Fibroblast of skin of left biceps (primary cell): Measurements from ENCODE around the gene SPECC1.
A peak's percentile ranks its signal among the peaks of the same experiment; 100 is the strongest.
"Not testable (repeated sequence)": the region's sequence is repeated elsewhere in the genome, so short reads cannot be mapped to it uniquely, and the experiment has no call there.

Source experiments
- DNase-seq, 2 experiments: peaks; one replicate each; pipeline ENCODE4 v3.0.0-alpha.2; 2013; ENCODE audit warnings: low read depth in 2 of 2

SPECC1 gene

DNA sequence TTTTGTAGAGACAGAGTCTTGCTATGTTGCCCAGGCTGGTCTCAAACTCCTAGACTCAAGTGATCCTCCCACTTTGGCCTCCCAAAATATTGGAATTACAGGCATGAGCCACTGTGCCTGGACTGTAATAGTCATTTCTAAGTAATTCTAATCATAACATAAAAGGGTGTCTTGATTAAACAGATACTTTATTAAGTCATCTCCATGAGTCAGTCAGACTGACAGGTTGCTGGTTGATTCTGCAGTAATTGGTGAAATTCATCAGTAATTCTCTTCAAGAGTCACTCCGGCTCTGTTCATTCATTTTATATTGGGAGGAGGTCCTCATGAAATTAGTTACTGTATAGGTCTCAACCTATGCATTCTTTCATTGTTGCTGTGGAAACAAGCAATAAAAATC, 85.6 kb downstream of the SPECC1 start:
- no peak for DNase-seq

DNA sequence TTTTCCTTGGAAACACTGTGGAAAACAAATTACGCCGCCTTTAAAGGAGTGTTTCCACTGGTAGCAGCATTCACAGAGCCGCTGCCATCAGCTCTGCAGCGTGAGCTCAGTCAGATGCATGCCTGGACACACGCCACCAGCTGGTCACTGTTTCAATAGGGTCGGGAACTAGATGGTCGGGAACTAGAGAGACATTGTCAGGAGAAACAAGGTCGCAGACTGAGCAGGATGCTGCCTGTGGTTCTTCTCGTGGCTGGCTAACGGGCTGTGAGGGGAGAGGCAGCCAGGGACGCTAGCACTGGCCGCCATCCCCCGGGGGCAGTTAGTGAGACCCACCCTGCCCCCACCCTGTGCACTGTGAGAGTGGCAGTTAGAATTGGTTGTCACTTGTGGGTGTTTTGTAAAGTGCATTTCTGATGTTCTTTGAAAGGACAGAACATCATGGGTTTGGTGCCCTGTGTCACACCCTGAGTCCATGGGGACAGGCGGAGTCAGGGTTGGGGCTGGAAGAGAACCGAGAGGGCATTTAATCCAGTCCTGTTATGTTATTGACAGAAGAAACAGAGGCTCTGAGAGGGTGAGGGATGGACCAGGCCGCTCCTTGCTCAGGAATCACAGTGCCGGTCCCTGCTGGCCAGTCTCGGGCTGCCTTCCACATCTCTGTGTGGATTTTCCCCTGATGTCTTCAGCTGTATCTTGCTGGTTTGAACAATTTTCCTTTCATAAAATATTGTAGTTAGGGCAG, 86.3 kb downstream of the SPECC1 start:
- DNase-seq: no peak

DNA sequence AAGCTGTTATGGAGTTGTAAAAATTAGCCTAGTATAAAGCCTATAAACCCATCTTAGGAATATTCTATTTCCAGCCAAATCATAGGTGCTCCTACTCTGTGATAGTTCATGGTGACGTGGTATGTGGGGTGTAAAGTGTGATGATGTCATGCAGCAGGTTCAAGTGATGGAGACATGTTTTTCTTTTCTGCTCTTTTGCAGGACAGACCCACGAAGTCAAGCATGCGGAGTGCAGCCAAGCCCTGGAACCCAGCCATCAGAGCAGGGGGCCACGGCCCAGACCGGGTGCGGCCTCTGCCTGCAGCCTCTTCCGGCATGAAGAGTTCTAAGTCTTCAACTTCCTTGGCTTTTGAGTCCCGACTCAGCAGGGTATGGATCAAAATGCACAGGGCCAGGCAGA, 87.3 kb downstream of the SPECC1 start:
- DNase-seq: no peak

DNA sequence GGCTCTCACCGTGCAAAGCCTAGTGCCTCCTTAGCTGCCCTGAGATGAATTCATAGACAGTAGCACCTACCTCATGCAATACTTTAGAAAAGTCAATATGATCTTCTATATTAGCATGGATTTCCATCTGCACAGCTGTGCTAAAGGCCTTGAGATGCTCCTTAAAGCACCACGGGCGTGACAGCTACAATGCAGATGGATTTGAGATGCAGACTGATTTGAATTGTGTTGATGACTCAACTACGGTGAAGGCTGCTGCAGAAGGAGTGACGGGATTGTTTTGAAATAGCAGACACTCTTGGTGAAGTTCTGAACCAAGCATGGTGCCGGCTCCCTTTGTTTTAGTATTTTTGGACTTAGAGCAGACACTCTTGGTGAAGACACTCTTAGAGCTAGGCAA, 88.2 kb downstream of the SPECC1 start:
- no peak for DNase-seq

DNA sequence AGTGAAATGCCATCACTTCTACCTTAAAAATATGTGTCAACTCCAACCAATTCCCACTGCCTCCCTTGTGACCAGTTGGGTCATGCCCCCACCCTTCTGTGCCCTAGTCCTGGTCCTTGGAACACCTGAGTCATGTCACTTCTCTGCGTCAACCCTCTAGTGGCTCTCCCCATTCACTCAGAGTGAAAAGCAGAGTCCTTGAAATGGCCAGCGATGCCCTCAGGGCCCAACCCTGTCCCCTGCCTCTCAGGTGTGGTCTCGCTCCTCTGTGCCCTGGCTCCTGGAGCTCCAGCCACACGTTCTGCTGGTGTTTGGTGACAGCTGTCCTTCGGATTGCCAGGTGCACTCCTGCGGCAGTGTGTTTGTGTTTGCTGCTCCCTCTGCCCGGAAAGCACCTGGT, 89.2 kb downstream of the SPECC1 start:
- no peak for DNase-seq

DNA sequence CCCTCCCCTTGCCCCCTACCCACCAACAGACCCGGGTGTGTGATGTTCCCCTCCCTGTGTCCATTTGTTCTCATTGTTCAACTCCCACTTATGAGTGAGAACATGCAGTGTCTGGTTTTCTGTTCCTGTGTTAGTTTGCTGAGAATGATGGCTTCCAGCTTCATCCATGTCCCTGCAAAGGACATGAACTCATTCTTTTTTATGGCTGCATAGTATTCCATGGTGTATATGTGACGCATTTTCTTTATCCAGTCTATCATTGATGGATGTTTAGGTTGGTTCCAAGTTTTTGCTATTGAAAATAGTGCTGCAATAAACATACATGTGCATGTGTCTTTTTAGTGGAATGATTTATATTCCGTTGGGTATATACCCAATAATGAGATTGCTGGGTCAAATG, 91.6 kb downstream of the SPECC1 start:
- not testable (repeated sequence) for DNase-seq

DNA sequence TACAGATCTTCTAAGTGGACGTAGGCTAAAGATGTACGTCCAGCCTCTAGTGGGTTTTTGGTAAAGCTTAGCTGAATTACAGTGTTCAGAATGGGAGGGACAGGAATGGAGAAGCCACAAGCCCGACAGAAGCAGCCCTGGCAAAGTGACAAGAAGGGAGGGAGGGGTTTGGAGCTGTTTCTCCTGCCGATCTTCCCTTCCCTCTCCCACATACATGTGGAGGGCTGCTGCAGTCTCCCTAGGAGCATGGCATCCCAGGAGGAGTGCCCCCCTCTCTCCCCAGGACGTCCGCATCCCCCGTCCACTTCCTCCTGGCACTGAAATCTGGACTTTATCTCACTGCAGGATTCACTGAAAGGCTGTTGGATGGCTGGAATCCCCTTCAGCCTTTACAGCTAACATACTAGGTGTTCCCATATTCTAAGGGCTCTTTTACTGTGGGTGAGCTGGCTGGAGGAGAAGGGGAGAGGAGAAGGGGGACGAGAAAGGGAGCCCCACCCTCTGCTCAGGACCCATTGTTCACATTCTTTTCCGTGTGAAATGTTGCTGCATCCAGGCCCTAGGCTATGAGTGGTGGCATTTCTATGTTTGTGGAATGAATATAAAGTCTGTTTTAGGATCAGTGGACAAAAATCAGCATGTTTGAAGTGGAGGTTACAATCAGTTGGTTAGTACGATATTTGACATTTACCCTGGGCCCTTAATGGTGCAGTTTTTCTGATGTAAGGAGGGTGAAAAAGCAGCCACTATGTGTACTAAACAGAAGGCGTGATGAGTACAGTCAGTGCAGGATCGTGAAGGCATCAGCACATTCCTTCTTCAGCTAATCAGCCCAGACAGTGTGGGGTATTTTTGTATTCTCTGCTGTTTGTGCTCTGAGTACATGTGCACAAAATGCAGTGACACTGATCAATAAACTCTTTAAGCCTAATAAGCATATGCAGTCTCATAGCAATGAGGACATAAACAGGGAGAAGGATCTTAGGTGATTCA, 94.6 kb downstream of the SPECC1 start:
- DNase-seq: no peak

DNA sequence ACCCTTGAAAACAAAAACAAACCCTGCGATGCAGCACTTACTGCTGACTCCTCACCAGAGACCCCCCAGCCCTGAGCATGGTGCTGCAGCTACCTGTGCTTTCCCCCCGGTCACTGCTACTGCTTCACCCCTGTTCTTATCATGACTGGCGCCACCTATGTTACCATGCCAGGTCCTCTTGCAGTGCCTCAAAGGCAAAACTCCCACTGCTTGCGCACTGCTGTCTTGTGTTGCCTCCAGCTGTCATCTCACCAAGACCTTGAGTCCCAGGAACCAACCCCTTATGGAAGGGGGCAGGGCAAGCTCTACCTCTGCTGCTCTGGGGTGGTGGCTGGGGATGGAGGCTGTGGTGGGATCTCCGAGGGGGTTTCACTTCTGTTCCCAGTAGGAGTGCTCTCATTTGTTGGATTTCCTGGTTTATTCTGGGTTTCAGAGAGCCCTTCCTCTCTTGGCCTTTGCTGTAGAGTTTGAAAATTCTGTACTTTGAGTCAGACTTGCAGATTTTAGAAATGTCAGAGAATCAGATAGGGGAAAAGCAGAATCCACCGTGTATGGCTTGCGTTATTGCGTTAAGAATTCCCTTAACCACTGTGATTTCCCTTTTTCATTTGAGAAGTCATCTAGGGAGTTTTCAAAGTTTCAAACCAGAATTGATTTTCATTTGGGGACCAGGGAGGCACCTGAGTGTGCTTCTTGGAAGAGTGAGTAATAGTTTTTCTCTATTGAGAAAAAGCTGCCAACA, 96.6 kb downstream of the SPECC1 start:
- DNase-seq: no peak

DNA sequence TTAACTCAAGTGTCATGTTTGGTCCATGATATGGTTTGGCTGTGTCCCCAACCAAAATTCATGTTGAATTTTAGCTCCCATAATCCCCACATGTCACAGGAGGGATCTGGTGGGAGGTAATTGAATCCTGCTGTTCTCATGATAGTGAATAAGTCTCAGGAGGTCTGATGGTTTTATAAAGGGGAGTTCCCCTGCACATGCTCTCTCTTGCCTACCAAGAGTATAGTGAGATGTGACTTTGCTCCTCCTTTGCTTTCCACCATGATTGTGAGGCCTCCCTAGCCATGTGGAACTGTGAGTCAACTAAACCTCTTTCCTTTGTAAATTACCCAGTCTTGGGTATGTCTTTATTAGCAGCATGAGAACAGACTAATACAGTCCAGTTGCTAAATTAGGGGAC, 97.3 kb downstream of the SPECC1 start:
- DNase-seq: not testable (repeated sequence)

DNA sequence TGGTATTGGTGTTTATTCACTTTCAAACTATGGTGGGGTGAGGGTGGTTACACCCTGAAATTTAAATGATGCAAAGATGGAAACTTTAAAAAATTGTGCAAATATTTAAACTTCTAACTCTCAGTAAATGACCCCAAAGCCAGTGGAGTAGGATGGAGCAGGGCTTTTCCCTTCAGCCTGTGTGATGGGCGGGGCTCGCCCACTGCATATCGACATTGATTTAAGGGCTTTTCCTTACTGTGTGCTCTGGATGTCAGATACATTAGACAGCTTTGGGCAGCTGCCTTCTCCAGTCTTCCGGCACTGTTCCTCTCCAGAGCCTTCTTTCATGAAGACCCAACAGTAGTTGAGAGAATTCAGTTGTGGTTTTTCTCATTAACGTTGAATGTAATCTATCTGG, 99.9 kb downstream of the SPECC1 start:
- no peak for DNase-seq

DNA sequence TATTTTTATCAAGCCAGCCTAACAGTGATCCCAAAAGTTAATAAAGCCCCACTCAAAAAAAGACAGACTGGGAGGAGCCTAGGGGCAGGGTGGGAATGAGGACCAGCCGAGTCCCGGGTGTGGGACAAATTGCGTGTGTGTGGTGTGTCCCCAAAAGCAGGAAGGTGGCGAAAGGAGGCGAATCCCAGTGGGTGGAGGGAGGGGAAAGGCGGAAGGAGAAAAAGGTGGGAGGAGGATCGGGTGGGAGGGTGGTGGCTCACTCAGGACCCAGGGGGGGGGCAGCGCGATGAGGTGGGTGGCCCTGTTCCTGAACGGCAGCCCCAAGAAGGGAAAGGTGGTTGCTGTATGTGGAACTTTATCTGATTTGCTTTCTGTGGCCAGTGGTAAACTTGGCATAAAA, 102.4 kb downstream of the SPECC1 start:
- no peak for DNase-seq

DNA sequence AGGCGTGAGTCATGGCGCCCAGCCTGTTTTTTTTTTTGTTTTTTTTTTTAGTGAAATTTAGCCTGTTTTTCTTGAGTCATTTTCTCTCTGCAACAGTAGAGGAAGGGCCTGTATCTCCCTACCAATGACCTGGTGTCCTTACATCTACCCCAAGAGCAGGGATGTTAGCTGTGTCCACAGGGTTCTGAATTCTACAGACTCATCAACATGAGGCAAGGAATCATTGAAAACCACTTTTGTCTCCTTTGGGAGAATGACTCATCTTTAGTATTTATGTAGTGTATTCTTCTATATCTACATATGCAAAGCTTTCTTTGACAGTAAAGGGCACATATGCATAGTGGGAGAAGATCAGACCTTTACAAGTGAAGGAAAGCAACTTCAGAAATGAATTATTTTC, 105.3 kb downstream of the SPECC1 start:
- no peak for DNase-seq

DNA sequence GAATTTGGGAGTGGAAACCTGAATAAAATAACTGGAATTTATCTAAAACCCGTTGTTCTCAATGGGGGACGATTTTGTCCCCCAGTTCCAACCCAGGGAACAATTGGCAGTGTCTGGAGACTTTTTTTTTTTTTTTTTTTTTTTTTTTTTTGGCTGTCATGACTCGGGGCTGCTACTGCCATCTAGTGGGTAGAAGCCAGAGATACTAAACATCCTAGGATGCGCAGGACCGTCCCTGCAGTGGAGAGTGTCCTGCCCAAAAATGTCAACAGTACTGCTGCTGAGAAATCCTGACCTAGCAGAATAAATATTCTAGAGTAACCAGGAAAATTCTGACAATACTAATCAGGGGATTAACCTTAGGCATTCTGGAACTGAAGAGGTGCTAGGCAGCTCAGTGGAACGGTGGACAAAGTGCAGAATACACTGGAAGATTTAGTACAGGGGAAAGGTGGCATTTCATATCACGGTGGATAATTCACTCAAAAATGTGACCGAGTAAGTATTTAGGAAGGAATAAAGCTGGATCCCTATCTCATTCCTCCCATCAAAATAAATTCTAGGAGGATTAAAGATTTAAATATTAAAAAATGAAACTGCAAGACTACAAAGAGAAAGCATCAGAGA, 107.6 kb downstream of the SPECC1 start:
- peak in 1 of 2 experiments; percentile 18 for DNase-seq

DNA sequence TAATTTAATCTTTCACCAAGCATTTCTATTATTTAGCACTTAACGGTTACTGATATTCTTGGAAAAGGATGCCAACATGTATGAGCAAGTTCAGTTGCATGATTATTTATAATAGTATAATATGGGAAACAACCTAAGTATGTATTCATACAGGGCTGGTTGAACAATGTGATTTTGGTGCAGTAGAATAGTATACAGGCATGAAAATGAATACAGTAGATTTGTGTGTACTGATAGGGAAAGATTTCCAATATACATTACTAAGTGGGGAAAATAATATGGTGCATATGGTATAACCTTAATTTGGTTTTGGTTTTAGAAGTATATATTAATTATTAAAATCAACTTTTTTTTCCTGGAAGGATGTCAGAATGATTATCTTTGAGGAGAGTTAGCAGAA, 109.1 kb downstream of the SPECC1 start:
- DNase-seq: no peak

DNA sequence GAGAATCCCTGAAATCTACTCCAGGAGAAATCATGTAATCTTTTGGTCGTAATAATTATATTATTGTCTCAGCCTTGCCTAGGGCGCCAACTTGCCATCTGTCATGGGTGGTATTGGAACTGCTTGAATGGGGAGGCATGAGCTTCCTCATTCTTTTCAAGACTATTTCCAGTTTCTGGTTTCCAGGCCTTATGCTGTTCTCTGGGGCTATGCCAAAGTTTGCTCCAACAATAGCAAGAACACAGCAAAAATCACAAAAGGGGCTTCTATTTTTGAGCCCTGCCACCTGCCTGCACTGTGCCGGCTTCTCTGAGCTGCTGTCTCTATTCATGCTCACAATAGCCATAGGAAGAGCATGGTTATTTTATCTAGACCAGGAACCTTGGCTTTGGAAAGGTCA, 111.7 kb downstream of the SPECC1 start:
- no peak for DNase-seq

DNA sequence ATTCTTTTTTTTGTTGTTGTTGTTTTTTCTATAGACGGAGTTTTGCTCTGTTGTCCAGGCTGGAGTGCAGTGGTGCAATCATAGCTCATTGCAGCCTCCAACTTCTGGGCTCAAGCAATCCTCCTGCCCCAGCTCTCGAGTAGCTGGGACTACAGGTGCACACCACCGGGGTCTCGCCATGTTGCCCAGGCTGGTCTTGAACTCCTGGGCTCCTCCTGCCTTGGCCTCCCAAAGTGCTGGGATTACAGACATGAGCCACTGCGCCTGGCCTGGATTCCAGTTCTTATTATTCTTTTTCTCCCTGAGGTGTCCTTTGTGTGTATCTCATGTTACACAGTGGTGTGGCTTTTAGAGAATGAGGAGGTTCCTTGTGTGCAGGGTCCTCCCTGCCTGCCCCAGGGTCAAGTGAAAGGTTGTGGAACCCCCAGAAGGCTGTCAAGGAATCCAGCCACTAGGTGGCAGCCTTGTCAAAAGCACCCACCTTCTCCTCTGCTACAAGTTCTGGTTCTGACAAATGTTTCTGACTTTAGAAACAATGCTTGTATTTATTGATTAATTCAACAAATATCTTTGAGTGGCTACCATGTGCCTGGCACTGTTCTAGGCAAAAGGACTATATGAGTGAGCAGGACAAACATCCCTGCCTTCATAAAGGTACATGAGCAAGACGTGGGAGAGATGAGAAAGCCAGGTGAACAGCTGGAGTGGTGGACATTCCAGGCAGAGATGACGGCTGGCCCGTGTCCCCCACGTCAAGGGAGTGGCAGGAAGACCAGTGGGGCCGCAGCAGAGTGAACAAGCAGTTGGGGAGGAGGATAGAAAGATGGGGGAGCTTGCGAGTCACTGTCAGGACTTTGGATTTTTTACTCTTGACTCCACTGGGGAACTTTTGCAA, 112.4 kb downstream of the SPECC1 start:
- DNase-seq: peak in 1 of 2 experiments; percentile 8

DNA sequence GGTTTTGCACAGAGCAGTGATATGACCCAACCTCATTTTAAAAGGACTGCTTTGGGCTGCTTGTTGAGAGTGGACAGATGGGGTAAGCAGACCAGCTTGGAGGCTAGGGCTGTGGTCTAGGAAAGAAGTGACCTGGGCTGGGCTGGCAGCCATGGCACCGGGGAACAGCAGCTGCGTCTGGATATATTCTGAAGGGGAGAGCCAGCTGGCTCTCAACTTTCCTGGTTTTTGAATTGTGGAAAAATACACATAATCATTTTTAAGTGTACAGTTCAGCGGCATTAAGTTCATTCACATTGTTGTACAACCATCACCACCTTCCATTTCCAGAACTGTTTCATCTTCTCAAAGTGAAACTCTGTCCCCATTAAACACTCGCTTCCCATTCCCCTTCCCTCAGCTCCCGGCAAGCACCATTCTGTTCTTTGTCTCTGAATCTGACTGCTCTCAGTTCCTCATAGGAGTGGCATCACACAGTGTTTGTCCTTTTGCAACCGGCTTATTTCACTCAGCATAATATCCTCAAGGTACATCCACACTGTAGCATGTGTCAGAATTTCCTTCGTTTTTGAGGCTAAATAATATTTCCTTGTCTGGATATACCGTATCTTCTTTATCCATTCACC, 113.2 kb downstream of the SPECC1 start:
- DNase-seq: no peak

DNA sequence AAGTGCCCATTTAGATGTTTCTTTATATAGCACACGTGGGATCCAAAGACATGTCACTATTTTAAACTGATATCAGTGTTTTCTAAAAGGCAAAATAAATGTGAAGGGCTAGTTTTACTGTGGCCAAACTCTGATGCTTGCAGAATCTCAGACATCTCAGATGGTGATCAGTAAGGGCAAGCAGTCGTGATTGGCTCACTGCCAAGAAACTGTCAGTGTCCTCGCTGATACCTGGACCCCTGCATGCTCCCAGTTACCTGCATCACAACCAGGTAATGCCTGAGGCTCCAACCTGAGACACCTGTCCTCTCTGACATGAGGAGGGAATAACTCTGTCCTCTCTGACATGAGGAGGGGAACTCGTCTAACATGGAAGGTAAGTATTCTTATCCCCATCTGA, 114.0 kb downstream of the SPECC1 start:
- DNase-seq: no peak

DNA sequence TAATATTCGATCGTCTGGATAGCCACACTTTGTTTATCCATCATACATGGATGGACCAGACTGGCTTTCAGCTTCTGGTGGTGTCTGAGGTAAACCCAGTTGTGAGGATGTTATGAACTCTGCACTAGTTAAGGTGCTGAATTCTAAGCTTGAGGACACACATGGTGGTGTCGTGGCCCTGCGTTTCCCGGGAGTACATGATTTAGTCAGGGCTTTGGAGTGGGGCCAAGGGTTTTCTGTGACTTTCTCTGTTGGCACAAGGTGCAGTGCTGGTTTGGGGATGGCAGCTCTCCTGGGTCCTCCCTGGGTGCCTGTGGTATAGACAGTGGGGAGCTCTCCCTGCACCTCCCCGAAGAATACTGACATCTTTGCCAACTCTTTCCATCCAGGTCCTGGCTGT, 116.6 kb downstream of the SPECC1 start:
- DNase-seq: no peak

DNA sequence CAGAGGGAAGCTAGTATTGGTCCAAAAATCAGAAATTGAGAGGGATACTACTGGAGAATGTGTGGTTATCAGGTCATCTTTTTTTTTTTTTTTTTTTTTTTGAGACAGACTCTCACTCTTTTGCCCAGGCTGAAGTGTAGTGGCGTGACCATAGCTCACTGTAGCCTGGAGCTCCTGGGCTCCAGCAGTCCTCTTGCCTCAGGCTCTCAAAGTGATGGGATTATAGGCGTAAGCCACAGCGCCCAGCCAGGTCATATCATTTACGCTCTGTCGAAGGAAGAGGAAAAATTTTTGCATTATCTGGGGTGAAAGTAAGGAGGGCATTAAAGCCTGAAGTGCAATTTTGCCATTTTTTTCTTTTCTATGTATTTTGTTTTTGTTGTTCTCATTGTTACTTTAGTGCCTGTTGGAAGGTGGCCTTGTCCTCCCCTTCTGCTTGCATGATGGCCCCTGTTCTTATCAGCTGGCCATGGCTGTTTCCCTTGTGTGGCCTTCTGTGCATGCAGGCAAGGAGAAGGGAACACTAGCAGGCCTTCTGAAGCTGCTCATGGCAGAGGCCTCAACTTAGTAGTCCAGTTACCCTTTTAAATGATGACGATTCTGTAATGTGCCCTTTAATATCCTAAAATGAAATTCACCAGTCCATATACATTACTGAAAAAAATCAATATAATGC, 118.3 kb downstream of the SPECC1 start:
- DNase-seq: no peak
